ENCODE data around the gene CAPN9.
"Not testable (repeated sequence)": the region's sequence is repeated elsewhere in the genome, so short reads cannot be mapped to it uniquely, and the experiment has no call there.

The CAPN9 gene

DNA sequence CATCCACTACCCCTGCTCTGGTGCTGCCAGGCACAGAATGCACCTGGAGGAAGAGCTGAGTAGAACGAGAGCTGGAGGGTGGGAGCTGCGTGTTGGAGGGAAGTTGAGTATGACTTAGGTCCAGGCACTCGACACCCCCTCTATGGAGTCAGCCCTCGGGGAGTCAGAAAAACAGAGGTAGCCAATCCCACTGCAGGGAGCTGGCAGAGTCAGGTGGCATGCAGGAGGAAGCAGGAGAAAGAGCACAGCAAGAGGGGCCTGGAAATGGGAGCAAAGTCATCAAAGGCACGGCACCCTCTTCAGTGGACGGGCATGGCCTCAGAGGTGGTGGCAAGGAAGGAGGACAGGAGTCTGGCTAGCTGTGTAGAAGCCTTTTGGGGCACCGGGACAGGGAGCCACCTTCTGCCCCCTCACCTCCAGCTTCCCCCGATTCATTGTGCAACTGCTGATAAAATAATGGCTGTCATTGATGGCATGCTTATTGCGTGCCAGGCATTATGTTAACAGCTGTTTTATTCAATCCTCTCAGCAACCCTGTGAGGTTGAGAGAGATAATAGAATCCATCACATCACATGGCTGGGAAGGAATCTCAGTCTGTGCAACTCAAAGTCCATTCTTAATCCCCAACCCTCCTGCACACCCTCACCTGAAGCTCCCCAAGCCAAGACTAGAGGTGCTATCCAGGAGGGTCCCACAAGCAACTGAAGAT is 79.1 kb downstream of the CAPN9 start:
- no peak for DNase-seq

DNA sequence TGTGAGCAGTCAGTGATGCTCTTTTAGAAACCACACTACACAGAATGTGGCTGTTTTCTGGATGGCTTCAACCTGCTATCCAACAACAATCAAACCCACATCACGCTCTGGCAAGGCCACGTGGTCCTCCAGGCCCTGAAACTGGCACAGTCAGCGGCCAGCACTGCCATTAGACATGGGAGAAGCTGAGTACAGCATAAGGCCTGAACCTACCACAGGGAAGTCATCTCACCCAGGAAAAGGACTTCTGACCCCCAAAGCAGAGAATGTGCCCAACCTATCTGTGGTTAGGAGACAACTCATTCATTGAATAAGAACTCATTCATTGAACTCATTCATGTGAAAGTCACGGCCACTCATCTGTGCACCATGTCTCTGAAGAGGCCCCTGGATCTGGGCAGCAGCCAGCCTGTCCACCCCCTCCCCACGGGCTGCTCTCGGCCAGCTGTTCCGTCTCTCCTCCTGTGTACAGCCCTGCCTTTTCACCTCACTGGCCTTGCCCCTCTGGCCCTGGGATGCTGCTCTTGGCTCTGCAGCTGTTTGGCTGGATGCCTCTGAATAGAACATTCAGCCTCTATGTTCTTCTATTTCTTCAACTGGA is 80.0 kb downstream of the CAPN9 start:
- peak; percentile 13 for DNase-seq

DNA sequence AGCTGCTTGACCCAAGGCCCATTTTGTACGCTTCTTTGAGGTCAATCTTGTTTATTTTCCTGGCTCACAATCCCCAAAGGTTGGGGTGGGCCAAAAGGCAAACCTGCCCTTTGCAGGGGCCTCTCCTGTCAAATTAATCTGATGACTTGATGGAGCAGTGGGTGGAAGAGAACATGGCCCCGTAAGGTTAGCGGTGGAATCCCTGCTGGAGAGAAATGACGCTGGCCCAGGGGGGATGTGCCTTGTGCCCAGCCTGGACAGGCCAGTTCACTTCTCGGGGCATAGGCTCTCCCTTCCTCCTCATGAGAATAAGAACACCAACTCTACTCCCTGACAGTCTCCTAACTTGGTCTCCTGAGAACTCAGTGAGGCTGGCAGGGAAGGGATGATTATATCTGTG is 80.6 kb downstream of the CAPN9 start:
- DNase-seq = no peak

DNA sequence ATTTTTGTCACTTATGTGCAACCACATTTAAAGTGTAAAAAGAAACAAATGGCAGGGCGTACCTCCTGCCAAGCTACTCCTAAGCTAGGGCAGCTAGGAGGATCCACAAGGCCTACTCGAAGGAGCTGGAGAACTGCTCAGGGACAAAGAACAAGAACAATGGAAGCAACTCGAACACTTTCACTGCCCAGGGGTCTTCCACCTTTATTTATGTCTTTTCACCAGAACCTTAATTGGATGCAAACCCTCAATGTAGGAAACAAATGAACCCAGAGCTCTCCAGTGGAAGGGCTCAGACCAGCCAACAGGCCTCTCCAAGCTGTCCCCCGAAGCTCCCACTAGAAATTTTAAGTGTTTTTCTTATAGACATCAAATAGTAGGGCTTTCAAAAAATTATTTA is 81.2 kb downstream of the CAPN9 start:
- DNase-seq = no peak

DNA sequence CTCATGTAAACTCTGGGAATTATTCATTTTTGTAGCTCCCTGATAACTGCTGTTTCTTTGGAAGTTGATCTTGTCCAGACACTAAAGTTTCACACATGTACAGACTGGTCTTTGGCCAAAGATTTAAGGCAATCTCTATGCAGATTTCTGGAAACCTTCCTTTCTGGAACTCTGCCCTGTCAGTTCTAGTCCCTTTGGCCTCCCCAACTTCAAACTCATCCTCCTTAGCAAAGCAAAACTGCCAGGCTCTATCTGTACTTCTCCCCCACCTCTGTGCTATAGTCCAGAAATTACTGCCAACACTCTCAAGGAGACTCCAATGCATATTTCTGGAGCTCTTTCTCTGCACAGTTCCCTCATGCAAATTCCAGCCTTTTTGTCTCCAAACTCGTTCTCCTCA is 84.6 kb downstream of the CAPN9 start:
- no peak for DNase-seq

DNA sequence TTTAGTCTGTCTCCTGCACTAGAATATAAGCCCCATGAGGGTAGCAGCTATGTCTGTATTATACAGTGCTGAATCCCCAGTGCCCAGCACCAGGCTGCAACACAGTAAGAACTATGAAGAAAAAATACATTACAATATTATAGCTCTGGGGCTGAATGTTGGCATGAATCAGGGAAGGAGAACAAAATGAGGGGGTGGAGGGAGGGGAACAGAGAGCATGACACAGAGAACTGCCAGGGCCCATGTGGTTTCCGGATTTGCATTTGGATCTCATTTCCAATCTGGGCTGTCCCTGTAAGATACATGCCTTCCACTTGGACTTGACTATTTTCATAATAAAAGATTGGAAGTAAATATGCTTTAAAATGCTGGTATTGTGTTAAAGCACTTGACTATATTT is 85.3 kb downstream of the CAPN9 start:
- DNase-seq = no peak

DNA sequence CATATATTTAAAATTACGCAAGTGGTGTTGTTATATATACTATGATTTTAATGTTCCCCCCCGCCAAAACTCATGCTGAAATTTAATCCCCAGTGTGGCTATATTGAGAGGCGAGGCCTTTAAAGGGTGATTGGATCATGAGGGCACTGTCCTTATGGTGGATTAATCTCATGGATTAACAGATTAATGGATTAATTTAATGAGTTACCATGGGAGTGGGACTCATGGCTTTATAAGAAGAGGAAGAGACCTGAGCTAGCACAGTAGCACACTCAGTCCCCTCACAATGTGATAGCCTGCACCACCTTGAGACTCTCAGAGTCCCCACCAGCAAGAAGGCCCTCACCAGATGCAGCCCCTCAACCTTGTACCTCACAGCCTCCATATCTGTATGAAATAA is 86.3 kb downstream of the CAPN9 start:
- DNase-seq = no peak

DNA sequence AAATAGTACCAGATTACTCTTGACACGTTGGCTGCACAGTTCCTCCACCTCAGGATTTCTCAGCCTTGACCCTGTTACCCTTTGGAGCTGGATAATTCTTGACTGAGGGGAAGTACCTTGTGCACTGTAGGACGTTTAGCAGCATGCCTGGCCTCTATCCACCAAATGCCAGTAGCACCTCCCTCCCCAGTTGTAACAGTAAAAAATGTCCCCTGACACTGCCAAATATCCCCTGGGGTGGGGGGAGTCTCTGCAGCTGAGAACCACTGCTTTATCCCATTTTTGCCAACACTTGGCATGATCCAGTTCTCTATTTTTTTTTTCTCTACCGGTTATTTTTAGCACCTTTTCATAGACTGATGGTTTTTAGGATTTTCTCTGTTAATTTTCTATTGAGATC is 87.1 kb downstream of the CAPN9 start:
- DNase-seq = no peak

DNA sequence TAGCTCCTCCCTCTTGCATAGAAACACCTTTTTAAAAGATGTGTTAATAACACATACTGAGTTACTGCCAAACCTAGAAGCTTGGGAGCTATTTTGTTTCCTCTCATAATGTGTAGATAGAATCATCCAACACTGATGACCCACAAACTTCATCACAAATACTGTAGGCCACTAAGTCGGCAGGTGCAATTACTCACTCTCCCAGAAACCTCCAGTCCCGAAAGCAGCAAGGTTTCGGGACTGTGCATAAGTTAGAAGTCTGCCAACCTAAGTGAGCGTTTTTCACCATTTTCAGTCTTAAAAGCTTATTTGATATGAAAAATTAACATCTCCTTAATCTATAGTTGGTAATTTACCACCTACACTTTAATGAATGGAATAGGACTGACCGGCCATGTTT is 89.2 kb downstream of the CAPN9 start:
- no peak for DNase-seq

DNA sequence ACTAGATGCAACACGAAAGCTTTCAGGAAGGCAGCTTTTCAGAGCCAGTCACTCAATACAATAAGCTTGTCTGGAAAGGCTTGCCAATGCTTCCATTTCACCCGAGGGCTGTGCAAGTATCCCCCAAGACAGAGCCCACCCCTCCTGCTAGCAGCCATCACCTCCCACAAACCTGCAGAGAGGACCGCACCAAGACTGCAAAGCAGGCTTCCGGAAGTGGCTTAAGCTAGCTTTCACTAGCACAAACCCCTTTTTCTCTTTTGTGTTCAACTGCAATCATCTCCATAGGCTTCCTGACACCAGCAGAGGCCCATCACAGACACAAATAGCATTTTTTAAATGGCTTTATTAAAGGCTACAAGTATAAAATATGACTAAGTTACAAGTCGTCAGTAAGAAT is 89.6 kb downstream of the CAPN9 start:
- DNase-seq = no peak

DNA sequence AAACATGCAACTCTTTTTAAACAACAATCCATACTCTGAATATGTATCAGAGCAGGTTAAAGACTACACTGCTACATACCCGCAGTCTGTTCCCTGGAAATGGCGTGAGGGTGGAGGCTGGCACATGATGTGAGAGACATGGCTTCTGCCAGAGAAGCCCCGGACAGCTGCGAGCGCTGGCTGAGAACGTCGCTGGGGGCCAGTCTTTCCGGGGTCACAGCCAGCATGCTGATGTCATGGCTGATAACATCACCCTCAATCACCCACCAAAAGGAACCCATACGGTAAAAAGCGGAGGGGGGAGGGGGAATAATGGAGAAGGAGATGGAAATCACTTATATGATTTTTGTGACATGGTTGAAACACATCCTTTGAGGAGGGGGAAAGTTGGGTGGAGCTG is 92.0 kb downstream of the CAPN9 start:
- no peak for DNase-seq

DNA sequence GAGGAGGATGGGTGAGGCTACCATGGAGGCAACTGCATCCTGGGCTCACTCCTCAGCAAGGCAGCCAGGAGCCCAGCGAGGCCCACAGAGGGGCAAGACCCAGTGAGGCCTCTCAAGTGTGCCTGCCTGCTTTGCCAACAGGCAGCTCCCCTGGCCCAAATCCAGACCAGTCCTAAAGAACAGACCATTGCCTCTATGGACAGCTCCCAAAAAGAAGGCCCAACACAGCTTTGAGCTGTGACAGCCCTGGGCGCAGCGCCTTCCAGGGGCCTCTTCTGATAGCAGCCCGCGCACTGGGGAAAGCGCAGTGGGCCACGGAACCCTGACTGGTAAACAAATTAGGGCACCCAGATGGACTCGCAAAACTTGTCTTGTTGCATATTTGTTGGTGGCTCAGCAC is 95.6 kb downstream of the CAPN9 start:
- no peak for DNase-seq

DNA sequence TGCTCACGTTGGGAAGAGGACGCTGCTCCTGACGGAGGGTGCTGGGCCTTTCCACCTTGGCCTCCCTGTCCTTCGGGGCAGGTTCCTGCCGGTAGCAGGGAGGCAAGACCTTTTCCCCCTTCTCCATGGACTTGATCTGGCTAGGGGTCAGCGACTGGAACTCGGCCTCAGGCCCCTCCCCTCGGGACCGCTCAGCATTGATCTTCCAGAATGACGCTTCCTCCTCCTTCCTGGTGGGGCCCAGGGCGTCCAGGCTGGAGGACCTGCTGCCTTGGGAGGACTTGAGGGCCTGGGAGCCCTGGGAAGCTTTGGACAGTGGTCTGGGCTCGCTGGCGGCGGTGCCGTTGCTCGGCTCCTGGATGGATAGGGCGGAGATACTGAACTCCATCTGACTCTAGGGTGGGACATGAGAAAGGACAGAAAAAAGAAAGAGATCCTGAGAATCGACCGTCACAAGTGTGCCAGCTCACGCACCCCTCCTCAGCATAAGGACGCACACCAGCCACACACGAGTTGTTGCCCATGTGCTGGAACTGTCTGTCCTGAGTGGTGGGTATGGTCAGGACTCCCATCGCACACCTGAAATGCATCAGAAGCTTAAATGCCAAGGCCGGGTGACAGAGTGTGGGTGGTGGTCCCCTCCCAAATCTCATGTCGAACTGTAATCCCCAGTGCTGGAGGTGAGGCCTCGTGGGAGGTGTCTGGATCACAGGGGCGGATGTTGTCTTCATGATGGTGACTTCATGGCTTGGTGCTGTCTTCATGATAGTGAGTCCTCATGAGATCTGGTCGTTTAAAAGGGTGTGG is 96.5 kb downstream of the CAPN9 start:
- no peak for DNase-seq

DNA sequence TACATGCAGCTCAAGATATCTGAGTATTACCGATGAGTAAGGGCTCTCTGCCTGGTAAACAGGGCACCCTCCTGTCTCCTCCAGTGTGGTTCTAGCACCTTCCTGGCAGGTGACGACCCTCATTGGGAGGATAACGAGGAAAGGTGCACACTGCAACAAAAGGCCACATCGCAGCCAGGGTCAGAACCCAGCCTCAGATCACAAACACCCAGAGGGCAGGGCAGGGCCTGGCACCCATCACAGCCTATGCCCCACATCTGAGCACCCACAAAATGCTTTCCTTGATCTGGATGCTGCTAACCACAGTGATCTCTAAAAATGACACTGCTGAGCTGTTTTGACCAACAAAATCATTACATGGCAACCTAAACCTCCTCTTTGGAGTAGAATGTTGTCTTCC is 97.4 kb downstream of the CAPN9 start:
- DNase-seq = no peak

DNA sequence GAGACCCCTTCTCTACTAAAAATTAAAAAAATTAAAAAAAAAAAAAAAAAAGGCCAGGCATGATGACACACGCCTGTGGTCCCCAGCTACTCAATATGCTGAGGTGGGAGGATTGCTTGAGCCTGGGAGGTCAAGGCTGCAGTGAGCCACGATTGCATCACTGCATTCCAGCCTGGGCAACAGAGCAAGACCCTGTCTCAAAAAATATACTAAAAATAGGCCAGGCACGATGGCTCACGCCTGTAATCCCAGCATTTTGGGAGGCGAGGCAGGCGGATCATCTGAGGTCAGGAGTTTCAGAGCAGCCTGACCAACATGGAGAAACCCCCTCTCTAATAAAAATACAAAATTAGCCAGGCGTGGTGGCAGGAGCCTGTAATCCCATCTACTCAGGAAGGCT is 98.0 kb downstream of the CAPN9 start:
- not testable (repeated sequence) for DNase-seq

DNA sequence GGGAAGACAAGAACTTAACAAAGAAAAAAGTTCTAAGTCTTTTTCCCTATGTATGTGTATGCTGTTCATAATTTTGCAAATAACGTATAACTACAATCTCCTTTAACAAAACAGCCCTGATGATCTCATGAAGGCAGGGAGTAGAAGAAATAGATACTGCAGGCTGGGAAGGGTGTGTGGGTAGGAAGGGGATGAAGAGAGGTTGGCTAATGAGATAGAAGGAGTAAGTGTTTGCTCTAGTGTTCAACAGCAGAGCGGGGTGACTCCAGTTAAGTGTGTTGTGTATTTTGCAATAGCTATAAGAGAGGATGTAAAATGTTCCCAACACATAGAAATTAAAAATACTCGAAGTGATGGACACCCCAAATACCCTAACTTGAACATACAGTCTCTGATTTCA is 101.0 kb downstream of the CAPN9 start:
- no peak for DNase-seq

DNA sequence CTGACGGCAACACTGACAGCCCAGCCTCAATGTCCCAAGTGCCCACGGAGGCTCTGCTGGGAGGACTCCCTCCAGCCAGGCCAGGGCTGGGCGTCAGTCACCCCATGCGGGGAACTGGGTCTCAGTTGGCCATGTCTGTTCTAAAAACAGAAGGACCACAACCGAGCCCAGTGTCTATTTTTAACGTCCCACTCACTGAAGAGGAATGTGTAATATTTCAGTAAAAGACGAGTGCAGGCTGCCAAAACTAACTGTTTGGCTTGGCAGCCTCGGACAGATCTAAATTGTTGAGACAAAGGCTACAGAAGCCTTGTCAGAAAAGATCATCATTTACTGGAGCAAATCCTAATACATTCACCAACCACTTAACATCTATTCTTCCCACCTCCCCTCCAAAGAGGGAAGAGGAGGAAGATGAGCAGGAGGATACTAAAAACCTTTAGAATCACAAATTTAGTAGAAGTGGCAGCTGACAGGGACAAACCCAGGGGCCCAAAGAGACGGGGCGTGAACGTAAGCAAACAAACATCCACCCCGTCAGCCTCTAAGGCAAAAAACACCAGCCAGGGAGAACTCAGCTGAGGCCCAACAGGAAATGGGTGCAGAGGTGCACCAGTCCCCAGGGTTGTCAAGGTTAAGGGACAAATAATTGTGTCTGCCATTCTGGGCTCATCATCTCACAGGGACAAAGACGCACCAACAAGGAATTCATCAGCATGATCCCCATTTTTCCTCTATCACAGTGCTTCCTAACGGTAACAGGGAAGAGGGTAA is 102.5 kb downstream of the CAPN9 start:
- DNase-seq = peak; percentile 90

DNA sequence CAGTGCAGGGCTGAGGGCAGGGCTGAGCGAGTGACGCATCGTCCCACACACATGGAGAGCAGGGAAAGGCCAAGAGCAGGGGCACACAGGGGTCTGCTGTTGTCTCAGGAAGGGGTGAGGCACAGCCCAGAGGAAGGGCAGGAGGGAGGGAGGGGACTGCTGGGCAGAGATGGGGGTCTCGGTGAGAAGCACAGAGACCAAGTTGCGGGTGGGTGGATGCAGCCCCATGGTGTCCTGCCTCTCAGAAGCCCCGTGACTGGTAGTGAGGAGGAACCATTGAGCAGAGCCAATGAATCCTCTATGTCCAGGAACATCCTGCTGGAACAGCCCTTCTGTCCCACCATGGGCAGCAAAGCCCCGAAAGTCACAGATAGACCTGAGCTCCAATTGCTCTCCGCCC is 103.4 kb downstream of the CAPN9 start:
- DNase-seq = no peak

DNA sequence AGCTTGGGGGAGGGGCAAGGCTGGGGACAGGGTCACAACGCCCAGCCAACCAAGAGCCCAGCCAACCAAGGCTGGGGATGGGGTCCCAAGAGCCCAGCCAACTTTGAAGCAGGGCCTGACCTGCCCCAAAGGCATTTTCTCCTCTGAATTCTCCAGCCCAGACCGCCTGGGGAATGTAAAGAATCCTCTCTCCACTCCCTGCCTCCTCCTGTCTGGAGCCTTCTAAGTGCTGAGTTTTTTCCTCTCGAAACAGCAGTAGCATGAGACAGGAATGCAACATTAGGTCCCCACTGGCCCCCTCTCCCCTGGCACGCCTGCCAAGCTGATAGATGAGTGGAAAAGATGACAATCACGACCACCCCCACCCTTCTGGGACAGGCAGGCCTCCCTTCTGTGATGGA is 104.1 kb downstream of the CAPN9 start:
- DNase-seq = no peak
